T-helper 22 cell (primary cell): ENCODE results near the gene NOS1AP.

Experiments
- DNase-seq: peaks from one replicate; pipeline ENCODE4 v3.0.0-alpha.2; 2020; ENCODE audit warnings: low read depth

The NOS1AP gene

GRCh38 chr1:162367772-162368171 lies 298.3 kb downstream of the NOS1AP start:
- DNase-seq = no peak

- no peak for DNase-seq
Measured at GRCh38 chr1:162368451-162368850, 299.0 kb downstream of the NOS1AP start.

- DNase-seq = no peak
Measured at GRCh38 chr1:162369571-162369970, 300.1 kb downstream of the NOS1AP start.

GRCh38 chr1:162370161-162370560 lies 300.7 kb downstream of the NOS1AP start:
- DNase-seq = no peak

GRCh38 chr1:162370721-162371120 lies 301.2 kb downstream of the NOS1AP start:
- no peak for DNase-seq

- DNase-seq = no peak
Measured at GRCh38 chr1:162371611-162372010, 302.1 kb downstream of the NOS1AP start.

GRCh38 chr1:162372159-162373071 lies 302.9 kb downstream of the NOS1AP start:
- no peak for DNase-seq

- no peak for DNase-seq
Measured at GRCh38 chr1:162373072-162373427, 303.6 kb downstream of the NOS1AP start.

- DNase-seq = no peak
Measured at GRCh38 chr1:162373541-162374260, 304.2 kb downstream of the NOS1AP start.

GRCh38 chr1:162374406-162374805 lies 304.9 kb downstream of the NOS1AP start:
- DNase-seq = no peak

- DNase-seq = no peak
Measured at GRCh38 chr1:162375463-162375862, 306.0 kb downstream of the NOS1AP start.

GRCh38 chr1:162376691-162377090 lies 307.2 kb downstream of the NOS1AP start, which contains the start of gene SPATA46:
SPATA46 (minus strand) TSS chr1:162376854; CDS start chr1:162376790, 64 bp downstream.
- no peak for DNase-seq

GRCh38 chr1:162380061-162380846 lies 310.8 kb downstream of the NOS1AP start:
- DNase-seq = no peak

- DNase-seq = no peak
Measured at GRCh38 chr1:162381383-162381782, 311.9 kb downstream of the NOS1AP start, which contains the start of gene C1orf226. C1orf226 (plus strand) TSS chr1:162381728; CDS start chr1:162381902, 174 bp downstream.

GRCh38 chr1:162381941-162382750 lies 312.7 kb downstream of the NOS1AP start:
- DNase-seq = no peak

GRCh38 chr1:162383091-162383490 lies 313.6 kb downstream of the NOS1AP start:
- DNase-seq = no peak

GRCh38 chr1:162383516-162383915 lies 314.0 kb downstream of the NOS1AP start:
- DNase-seq = no peak

GRCh38 chr1:162384116-162384515 lies 314.6 kb downstream of the NOS1AP start:
- DNase-seq = no peak

GRCh38 chr1:162384601-162385279 lies 315.2 kb downstream of the NOS1AP start:
- DNase-seq = no peak

- no peak for DNase-seq
Measured at GRCh38 chr1:162385280-162385623, 315.8 kb downstream of the NOS1AP start.

- DNase-seq = no peak
Measured at GRCh38 chr1:162385702-162386101, 316.2 kb downstream of the NOS1AP start.
